NCI-H2107 treated with DMSO at 0.1 percent for 48 hours (cell line): ENCODE measurements around the gene TMEM30A.

Experiments
- DNase-seq: peaks from one replicate; lab custom pipeline; 2025; ENCODE audit not compliant: unreplicated experiment; lab: John Stamatoyannopoulos, UW

The TMEM30A gene

DNA sequence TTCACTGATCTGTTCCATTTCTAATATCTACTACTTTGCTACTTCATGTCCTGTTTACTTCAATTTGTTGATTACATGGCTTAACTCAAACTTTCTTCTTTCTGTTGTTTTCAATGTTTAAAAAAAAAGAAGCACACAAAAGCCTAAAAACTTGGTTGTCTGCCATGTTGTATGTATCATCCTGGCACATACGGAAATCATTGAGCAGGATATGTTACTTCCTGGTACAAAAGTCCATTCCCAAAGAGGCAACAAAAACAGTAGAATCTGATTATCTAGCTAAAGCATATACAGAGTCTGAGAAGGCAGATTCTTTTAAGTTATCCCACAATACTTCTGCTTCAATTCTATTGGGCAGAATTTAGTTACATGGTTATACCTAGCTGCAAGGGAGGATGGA, 64.2 kb downstream of the TMEM30A start:
- no peak for DNase-seq

DNA sequence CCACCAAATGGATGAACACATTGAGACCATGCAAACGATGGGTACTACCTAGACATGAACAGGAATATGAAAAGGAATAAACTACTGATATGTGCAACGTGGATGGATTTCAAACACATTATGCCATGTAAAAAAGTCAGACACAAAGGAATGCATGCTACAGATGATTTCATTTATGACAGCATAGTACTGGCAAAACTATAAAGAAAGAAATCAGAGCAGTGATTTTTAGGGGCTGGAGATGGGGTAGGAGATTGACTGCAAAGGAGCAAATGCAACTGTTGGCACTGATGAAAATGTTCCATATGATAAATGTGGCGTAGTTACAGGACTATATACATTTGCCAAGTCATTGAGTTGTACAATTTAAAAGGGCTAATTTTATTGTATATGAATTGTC, 65.3 kb downstream of the TMEM30A start:
- DNase-seq, result no peak

DNA sequence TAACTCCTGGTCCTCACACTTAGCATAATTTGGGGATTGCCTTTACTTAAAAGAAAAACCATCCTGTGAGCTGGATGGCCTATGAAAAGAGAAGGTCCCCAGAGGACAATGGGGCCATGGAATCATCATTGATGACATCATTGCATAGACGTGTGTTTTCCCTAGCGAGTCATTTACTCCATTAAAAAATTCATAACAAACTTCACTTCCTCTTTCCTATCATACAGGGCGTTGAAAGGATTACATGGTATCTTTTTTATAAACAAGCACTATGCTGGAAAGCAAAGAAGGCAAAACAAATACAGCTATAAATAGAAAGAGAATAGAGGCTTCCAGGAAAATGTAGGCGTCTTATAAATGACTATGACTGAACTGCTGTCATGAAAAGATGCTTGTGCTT, 67.4 kb downstream of the TMEM30A start:
- DNase-seq, result no peak

DNA sequence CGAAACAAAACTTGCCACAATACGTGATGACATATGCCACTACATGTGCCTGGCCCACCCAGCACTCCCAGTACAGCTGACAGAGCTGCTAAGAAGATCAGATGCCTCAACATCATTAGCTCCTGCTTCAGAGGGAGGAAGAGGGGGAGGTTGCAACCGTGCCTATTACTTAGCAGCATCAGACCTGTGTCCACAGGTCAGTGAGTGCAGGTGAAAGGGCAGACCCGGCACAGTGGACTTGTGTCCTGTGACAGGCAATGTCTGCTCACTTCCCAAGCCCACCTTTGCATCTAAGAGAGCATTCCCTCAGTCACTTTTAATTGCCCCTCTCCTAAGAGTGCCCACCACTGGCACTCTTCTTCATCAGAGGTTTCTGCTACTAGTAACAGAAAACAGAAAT, 69.3 kb downstream of the TMEM30A start:
- DNase-seq, result no peak

DNA sequence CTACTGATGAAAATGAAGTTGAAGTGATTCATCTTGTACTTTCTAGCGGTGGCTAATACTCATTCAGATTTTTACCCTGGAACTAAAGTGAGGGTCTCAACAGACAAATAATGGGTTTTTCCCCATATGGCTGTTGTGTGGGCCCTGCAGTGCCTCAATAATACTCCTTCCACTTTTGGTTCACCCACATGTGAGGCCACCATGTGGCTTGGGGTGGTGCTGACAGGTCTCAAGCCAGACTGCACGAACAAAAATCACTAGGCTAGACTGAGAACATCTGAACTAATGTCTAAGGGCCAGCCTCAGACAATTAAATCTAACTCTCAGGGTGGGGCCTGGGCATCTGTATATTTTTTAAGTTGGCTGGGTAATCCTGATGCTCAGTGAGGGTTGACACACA, 70.9 kb downstream of the TMEM30A start:
- DNase-seq, result no peak

DNA sequence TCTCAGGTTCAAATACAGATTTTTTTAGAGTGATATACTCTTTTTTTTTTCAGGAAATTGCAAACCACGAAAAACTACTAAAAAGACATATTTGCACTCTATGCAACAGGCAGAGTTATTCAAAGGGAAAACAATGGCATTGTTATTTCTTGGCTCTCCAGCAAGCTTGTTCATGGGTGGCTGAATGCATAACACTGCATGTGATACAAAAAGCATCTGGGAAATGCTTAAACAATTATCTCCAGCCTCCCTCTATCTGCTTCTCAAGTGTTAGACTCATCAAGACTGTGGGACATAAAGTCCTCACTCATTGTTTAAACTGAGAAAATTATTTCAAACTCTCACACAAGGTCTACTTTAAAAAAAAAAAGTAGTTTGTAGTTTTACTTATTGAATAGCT, 71.5 kb downstream of the TMEM30A start:
- DNase-seq, result no peak

DNA sequence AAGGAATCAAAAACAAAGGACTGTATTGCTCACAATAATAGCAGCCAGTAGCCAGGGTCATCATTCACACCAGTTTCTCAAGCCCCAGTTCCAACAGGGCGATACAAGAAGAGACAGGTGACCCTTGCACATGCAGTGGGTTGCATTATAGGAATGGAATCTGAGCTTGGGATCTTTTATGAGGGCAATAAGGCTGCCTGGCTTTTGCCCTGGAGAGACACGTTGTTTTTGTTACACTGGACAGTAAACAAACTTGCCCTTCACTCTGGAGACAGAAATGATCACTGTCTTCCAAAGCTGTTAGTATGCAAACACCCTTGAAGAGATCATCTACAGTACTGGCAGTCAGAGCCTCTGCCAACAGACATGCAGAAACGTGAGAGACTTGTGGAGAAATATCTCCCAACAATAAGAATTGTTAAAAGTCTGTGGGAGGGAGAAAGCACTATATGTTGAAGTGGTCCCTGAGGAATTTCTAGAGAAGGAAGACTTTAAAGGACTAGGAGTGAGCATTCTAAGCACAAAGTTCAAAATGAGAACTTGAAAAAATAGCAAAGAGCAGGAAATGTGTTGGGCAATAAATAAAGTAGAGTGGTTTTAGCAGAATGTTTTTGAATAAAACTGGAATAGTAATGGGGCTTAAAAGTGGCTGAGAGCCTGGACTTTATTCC, 72.5 kb downstream of the TMEM30A start:
- DNase-seq, result no peak

DNA sequence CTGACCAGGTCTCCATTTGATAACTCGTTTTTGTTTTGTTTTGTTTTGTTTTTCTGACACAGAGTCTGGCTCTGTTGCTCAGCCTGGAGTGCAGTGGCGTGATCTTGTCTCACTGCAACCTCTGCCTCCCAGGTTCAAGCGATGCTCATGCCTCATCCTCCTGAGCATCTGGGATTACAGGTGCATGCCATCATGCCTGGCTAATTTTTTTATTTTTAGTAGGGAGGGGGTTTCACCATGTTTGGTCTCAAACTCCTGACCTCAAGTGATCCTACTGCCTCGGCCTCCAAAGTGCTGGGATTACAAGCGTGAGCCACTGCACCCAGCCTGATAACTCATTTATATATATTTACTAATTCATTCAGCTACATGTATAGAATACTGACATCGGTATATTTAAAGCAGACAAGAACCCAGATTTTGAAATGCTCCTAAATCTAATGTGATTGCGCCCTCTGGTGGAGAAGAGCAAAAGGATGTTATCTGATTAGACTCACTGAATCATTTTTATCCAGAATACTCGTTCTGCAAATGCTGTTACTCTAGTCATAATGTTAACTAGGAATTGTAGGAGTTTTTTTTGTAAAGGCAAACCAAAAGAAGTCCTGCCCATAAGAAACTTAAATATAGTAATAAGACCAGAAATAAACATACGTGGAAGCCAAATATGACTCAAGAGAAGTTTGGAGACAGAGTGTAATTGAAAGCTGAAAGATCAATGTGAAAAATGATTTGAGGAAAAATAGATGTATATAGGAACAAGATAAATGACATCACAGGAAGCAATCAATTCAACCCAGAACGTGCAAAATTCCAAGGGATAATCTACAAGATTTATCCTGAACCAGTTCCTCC, 73.5 kb downstream of the TMEM30A start:
- peak; percentile 62 for DNase-seq

DNA sequence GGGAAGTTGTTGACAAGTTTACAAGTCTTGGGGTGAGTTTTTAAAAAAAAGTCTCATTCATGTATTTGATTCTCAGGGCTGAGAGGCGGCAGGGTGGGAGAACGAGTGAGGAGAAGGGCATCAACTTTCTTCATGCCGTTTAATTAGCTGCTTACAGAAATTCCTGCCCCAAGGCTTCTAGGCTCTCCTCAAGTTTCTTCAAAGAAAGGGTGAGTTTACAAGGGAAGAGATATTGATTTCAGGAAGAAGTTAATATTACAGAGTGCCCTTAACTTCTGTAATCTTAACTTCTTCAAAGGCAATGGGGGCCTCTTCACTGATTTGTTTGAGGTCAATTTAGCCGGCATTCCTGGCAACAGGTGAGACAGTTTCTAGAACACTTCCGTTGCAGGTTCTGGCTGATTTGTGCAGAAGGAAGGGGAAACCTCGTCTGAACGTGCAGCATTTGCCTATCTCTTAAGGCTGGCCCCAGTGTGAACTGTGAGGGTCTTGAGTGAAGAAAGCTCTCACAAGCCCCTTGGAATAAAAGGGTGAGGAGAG, 75.3 kb downstream of the TMEM30A start:
- no peak for DNase-seq

DNA sequence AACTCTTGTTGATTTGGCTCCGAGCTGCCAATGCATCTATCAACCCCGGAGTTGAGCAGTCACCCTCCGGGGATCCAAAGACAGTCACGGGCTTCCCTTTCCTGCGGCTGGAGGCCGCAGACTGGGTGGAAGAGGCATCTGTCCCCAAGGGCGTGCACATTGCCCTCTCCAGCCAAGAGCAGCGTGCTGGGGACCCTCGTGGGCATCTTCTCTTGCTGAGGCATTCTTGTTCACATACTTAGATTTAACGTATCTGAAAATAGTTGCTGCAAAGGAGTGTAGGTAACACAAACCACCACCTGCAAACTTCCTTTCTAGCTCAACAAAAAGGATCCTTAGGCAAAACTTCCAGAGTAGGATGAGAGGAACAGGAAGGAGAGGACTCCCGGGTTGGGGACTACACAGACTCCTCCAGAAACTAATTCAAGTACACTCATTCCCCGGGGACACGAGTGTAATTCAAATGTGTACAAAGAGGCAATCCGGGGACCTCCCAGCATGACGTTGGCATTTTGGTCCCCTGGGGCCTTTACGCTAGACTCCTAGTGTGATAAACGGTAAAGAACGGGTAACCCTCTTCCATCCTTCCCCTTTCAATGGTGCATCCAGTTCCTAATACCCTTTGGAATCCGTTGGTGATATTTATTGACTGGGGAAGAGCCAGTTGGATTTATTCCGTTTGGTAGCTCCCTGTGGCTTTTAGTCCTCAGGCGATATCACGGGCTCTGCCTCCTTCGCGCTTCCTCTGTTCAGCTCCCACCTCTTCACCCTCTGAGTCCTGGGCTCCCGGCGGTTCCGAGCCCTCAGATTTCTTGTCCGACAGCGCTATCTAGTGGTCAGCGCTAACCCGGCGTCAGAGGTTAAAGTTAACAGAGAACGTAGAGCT, 76.1 kb downstream of the TMEM30A start:
- peak; percentile 39 for DNase-seq

DNA sequence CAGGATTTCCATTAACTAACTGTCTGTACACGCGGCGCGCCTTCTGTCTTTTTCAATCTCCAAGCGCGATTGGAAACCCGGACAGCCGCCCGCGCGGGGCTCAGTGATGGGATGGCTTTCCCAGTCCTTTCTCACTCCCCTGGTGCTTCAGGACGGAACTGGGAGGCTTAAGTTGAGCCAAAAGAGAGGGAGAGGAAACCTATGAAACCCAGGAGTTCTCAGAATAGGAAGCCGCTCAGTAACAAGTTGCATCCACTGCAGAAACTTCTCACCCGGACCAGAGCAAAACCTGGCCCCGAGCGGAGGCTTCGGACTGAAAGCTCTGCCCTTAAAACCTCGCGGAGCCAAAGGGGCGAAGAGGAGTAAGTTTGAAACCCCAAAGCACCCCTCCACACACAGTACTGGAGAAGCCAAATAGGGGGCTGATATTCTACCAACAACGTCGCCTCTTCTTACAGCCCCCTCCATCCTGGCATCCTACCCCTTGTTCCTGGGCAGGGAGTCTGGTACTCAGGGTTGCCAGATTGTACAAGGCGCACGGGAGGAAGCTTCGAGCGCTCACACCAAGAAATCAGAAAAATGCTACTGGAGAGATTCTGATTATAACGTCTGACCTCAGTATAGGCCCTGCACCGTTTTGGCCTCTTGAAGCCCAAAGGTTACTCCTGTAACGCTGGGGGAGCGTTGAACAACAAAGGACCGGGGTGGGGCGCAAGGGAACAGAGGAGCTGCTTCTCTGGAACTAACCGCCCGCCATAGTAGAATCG, 77.8 kb downstream of the TMEM30A start:
- DNase-seq, result no peak

DNA sequence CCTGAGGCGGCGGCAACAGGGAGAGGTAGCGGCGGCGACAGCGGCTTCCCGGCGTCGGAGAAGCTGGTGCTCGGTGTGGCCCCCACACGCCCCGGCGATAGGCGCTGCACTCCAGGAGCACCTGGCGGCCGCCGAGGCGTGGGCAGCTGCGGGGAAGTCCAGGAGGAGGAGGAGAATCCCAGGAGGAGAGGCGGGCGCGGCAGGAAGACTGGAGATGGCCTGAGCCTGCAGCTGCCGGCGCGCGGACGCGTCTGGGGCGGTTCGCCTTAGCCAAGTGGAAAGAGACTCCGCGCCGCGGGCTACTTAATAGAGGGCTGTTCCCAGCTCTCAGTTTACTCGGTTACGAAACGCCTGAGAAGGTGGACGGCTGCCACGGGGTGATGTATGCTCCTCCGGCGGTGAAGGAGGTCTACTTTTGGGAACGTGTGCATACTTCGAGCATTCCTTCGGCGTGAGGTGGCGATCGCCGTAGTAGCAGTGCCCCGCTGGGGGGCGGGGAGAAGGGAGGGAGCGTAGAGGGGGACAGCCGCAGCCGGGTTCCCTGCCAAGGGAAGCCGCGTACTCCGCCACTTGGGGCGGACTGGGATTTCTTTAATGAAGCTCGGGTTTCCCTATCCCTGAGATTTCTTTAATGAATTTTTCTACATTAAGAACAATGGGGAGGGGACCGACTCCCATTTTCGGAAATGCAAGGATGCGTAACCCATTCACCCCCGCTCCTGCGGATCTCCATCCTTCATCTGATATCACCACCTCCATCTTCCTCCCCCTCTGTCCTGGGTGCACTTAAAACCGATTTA, 78.6 kb downstream of the TMEM30A start, which contains the start of gene COL12A1:
COL12A1 (minus strand) TSS at position 278 of the 800 bp plus-strand sequence. CDS start 3,261 bp downstream, outside the sequence.
- DNase-seq, result no peak

DNA sequence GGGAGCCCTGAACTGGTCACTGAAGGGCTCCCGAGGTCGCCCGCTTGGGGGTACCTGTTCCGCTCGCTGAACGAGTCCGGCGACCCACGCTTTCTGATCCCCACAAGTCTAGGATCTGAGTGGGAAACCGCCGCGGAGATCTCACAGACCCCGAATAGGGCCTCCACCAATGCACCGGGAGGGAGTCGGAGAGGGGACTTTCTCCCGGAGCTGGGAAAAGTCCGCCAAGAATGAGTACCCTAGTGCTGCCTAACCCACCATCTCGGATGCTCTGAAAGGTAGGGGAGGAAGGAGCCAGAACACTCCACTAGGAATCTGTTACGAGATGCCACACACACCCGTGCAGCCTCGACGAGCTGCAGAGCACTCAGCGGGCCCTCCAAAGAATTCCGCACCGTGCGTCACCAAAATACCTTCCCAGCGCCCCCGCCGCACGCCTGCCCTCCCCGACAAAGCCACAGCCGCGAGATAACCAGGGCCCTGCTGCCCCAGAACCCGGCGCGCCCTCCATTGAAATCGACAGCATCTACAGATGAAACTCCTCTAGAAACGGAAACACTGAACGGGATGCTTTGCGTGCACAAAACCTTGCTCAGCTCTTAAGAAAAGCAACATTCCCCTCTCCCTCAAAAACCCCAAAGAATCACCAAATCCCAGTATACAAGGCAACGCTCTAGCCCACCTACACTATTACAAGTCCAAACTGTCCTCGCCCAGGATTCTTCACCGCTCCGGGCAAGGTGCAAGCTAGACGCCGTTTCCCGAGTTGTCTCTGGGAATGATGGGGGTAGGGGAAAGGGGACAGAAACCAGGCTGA, 79.4 kb downstream of the TMEM30A start:
- DNase-seq, result no peak

DNA sequence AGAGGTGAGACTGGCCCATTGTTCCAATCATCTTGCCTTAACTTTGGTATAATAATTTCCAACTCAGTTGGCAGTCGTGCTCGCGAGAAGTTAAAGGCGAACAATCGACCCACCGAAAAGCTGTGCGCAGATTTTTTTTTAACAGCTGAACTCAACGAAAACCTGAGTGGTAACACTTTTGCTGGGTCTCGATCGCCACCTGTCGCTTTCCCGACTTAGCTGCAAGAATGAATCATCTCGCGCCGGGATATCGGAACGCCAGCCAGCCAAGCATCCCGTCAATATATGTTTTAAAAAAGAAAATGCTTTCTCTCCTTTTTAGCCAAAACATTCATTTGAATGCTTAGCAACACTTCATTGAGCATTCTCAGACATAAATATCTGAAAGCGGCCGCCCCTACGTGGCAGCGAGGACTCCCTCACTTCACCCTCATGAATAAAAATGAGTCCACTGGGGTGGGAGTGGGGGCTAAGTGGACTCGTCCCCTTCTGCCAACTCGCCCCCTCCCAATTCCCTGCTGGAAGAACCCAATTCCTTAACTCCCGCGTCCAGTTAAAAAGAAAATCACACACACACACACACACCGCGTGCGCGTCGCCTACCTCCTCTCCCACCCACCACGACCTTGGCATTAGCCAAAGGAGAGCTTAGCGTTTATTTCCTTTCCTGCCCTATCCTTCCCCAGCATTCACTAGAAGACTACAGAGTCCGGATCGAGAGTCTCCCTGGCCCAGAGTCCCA, 80.2 kb downstream of the TMEM30A start:
- peak; percentile 53 for DNase-seq

DNA sequence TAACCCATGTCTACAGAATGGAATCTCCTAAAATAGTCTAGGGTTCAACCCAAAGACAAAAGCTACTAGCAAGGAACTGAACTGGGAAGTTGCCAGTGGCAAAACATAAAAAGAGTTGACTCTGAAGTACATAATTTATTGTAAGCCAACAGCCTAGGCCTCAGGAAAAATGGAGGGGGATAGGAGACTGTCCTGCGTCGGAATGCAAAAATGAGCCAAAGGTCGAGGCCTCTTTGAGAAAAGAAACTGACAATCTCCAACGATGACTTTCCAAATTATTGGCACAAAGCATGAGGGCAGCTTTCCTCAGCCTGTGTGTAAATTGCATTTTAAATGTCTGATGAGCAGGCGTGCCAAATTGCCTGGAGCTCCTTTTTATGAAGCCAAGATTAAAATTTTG, 80.9 kb downstream of the TMEM30A start:
- no peak for DNase-seq
